EH (cell line): ENCODE measurements around the gene SDK1.

Source experiments
- DNase-seq: peaks from one replicate; pipeline ENCODE4 v3.0.0-alpha.2; 2015; ENCODE audit warnings: low read depth

Gene SDK1

GRCh38 chr7:4159154-4159501 lies 858.1 kb downstream of the SDK1 start:
- no peak for DNase-seq

- no peak for DNase-seq
Measured at GRCh38 chr7:4159761-4160554, 858.9 kb downstream of the SDK1 start.

GRCh38 chr7:4162884-4163564 lies 862.0 kb downstream of the SDK1 start:
- DNase-seq = no peak

GRCh38 chr7:4163565-4164203 lies 862.6 kb downstream of the SDK1 start:
- DNase-seq = no peak

GRCh38 chr7:4164556-4164955 lies 863.5 kb downstream of the SDK1 start:
- DNase-seq = no peak

GRCh38 chr7:4166340-4166739 lies 865.3 kb downstream of the SDK1 start:
- DNase-seq = no peak

- DNase-seq = no peak
Measured at GRCh38 chr7:4166807-4167206, 865.8 kb downstream of the SDK1 start.

GRCh38 chr7:4167385-4167910 lies 866.4 kb downstream of the SDK1 start:
- DNase-seq = no peak

GRCh38 chr7:4168041-4168440 lies 867.0 kb downstream of the SDK1 start:
- DNase-seq = no peak

- no peak for DNase-seq
Measured at GRCh38 chr7:4168541-4168940, 867.5 kb downstream of the SDK1 start.

GRCh38 chr7:4169455-4169854 lies 868.4 kb downstream of the SDK1 start:
- DNase-seq = no peak

- DNase-seq = no peak
Measured at GRCh38 chr7:4170997-4171786, 870.1 kb downstream of the SDK1 start.

GRCh38 chr7:4172883-4173282 lies 871.8 kb downstream of the SDK1 start:
- DNase-seq = no peak

GRCh38 chr7:4173615-4174014 lies 872.6 kb downstream of the SDK1 start:
- no peak for DNase-seq

- DNase-seq = no peak
Measured at GRCh38 chr7:4174016-4174415, 873.0 kb downstream of the SDK1 start.

GRCh38 chr7:4174451-4174850 lies 873.4 kb downstream of the SDK1 start:
- no peak for DNase-seq

- DNase-seq = no peak
Measured at GRCh38 chr7:4174884-4175283, 873.8 kb downstream of the SDK1 start.

GRCh38 chr7:4175346-4175973 lies 874.4 kb downstream of the SDK1 start:
- DNase-seq = no peak

- DNase-seq = no peak
Measured at GRCh38 chr7:4177001-4177400, 875.9 kb downstream of the SDK1 start.

GRCh38 chr7:4178416-4178815 lies 877.4 kb downstream of the SDK1 start:
- DNase-seq = no peak

GRCh38 chr7:4178916-4179687 lies 878.0 kb downstream of the SDK1 start:
- no peak for DNase-seq
